GM18507 (cell line): Measurements from ENCODE around the gene DTNA.
"Not testable (repeated sequence)": the region's sequence is repeated elsewhere in the genome, so short reads cannot be mapped to it uniquely, and the experiment has no call there.

Experiments
- DNase-seq: peaks from one replicate; pipeline ENCODE4 v3.0.0; 2011; ENCODE audit warnings: low read depth; ENCODE audit not compliant: insufficient read length; ENCODE audit errors: extremely low spot score
- FAIRE-seq: peaks from 2 replicates; lab custom pipeline; 2011; peaks lifted over from hg19 to GRCh38; lab: Jason Lieb, UNC

DTNA gene

DNA sequence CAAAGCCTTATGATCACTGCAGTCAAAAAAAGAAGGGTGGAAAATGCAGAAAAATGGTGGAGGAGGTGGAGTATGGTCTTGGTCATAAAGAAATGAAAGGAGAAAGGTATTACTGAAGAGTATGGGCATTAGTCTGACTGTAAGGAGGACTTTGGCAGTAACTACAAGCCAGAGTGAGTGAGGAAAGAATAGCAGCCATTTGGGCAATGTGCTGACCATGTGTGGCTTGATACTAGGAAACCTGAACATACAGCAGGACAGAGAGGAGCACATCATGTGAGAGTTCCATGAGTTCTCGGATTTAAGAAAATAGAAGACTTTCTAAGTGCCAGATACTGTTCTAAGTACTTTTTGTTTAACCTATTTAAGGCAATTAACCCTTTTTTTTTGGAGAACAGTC, 8.5 kb downstream of the DTNA start:
- no peak for DNase-seq
- no peak for FAIRE-seq

GRCh38 chr18:34720220-34720619, 10.1 kb downstream of the DTNA start:
- no peak for FAIRE-seq
- DNase-seq, result no peak

DNA sequence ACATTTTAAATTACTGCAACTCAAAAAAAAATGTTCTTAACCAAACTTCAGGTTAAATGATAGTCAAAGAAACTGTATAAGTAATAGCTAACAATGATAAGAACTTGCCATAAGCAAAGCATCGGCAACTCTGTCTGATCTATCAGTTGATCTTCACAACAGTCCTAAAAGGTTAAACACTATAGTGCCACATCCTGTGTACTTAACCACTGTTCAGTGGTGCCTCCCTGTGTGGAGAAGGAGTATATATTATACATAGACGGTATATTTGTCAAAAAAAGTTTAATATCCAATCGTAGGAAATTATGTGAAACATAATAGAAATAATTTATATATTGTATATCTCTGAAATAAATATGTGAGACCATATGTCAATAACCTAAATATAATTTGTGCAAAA, 13.0 kb downstream of the DTNA start:
- DNase-seq (no peak), FAIRE-seq (no peak)

- FAIRE-seq, DNase-seq: not testable (repeated sequence)
Measured at GRCh38 chr18:34725737-34726136, 15.6 kb downstream of the DTNA start.

- FAIRE-seq, result no peak
- DNase-seq, result no peak
Measured at GRCh38 chr18:34726286-34727004, 16.3 kb downstream of the DTNA start.

DNA sequence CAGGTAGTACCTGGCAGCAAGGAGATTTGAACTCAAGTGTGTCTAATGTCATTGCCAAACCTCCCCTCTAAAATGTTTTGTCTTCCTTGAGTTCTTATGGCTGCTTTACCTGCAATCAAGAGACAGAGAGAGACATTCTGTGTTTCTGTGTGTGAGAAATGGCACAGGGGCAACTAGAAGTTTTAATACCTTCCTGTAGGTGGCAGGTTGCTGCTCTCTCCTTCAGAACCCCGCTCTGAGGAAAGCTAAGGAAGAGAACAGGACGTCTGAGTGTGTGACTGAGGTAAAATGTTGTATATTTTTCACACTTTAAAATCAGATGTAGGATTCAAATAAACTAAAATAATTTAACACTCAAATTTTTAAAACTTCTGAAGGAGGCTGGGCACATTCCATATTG, 19.2 kb downstream of the DTNA start:
- DNase-seq, result no peak
- no peak for FAIRE-seq

DNA sequence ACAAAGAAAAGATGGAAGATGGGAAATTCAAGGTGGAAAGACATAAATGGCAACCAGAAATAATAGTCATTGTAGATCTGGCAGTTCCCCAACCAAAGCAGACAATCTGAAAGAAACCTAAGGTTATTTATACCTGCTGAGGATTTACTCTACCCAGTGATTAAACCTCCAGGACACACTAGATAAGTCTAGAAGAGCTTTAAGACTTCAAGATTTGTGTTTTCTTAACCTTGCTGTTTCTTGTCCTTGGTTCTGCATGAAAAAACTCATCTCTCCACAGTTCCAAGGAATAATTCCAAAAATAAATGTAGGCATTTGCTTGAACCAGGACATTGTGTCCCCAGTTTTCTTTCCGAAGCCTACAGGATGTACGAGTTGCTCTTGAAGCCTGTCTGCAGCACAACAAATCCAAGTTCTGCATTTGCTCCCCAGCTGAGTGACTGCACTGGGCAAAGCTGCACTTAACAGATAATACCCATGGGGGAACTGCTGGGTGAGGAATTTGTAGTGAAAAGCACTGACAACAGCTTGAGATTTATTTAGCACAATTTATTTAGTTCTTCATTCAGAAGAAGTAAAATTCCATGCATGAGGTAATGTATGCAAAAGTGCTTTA, 19.8 kb downstream of the DTNA start:
- FAIRE-seq, result no peak
- no peak for DNase-seq

GRCh38 chr18:34730774-34731173, 20.7 kb downstream of the DTNA start:
- FAIRE-seq, result no peak
- DNase-seq, result no peak

GRCh38 chr18:34734056-34734455, 24.0 kb downstream of the DTNA start:
- no peak for FAIRE-seq
- no peak for DNase-seq

DNA sequence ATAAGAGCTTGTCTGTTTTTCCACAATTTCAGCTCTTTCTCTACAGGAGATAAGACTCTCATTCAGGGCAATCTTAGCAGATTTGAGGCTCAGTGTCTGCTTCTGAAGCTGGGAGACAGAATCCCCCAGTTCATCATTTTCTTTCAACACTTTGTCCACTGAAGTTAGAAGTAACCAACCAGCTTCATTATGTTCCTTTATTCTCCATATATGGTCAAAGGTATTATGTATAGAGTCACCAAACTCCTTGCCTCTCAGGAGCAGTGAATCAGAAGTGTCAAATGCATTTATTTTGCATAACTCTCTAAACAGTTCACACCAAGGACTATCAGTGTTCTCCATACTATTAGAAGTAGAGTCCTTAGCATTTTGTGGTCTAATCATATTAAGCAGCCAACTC, 24.4 kb downstream of the DTNA start:
- FAIRE-seq, DNase-seq: not testable (repeated sequence)

DNA sequence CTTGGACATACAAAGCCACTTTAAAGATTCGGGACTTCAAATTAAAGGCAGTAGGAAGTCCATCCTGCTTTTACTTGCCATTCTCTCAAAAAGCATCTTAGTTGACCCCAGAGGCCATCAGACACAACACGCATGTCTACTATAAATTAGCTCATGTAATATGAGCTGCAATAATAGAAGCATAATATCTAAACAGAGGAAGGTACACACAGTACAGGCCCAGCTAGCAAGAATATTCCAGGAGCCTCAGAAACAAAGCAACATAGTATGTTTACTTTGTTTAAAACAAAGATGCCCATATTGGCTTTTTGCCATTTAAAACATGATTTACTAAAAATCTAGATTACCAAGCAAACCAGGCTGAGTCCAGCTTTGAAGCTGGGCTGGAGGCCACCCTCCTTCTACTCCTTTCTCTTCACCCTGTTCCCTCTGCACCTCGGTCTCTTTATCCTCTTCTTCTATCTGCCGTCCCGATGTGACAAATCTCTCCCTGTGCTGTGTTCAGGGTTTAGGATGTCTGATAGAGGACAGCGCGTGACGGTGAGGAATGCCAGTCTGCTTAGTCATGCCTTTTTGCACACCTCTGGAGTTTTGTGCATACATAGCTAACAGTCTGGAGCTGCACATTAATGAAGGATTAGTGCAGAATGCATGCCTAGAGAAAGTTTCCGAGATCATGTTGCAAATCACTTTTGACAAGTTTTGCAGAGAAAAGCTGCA, 28.2 kb downstream of the DTNA start:
- no peak for DNase-seq
- FAIRE-seq, result no peak

DNA sequence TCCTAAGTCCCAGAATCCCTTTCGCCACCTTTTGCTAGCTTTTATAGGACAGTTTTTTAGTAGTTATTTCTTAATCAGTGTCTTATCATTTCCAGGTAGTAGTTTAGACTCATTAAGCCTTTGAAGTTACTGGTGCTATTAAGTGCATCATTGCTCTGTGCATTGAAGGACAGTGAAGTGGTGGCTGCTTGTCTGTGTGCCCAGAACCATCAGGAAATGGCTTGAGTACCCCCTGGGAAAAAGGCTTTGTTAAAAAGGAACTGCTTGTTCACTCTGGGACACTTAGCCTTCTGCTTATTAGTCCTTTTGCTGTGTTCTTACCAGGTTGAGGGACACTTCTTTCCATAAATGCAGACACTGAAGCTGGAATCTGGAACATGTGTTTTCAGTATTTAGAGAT, 30.0 kb downstream of the DTNA start:
- DNase-seq (no peak), FAIRE-seq (no peak)

- no peak for DNase-seq
Measured at GRCh38 chr18:34740724-34741123, 30.6 kb downstream of the DTNA start.

GRCh38 chr18:34741401-34741800, 31.3 kb downstream of the DTNA start:
- FAIRE-seq, result no peak
- DNase-seq, result no peak

More at GRCh38 chr18:34740724-34741123, 30.6 kb downstream of the DTNA start:
- FAIRE-seq, result no peak

- FAIRE-seq, result no peak
- no peak for DNase-seq
Measured at GRCh38 chr18:34742891-34743341, 32.8 kb downstream of the DTNA start.

DNA sequence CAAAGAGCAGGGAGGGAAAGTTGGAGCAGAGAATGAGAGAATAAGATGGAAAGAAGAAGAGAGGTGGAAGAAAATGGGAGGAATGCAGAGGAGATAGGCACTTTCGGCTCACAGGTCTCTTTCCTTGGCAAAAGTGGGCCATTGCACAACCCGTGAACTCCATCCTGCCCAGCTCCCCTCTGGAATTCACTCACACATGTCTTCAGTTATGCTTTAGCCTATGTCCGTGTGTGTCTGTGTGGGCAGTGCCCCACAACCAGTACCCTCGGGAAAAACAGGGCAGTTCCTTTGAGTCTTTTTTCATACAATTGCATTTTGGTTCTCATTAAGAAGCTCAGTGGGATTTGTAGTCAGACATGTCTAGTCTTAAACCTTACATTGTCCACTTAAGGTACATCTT, 34.5 kb downstream of the DTNA start:
- DNase-seq (no peak), FAIRE-seq (no peak)

- FAIRE-seq (no peak), DNase-seq (no peak)
Measured at GRCh38 chr18:34746614-34747013, 36.5 kb downstream of the DTNA start.

GRCh38 chr18:34749721-34750120, 39.6 kb downstream of the DTNA start:
- DNase-seq (no peak), FAIRE-seq (no peak)

GRCh38 chr18:34752056-34752455, 42.0 kb downstream of the DTNA start:
- DNase-seq (no peak), FAIRE-seq (no peak)

GRCh38 chr18:34754300-34754699, 44.2 kb downstream of the DTNA start:
- DNase-seq (no peak), FAIRE-seq (no peak)

DNA sequence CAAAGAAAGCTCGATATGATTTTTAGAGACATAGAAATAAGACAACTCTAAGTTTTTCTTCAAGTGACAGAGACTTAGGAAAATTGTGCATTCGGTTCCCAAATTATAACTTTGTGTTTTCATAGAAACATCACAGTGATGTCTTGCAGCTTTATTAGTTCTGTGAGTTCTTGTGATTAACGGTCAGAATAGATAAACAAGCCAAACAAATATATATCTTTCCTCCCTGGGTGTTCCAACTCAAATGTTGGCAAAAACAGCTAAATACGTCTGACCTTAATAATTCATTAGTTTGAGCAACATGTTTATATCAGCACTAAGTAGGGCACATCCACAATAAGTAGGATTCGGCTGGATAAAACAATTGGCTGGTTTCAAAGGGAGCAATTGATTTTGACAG, 47.6 kb downstream of the DTNA start:
- no peak for DNase-seq
- no peak for FAIRE-seq
